ENCODE measurements around the gene ANKRD44.

ANKRD44 gene

GRCh38 chr2:197211881-197212342 is 98.7 kb downstream of the ANKRD44 start:
- DNase-seq = no peak
- in situ Hi-C loops (cut with HindIII; ENCODE audit: low pct_ligation_motif_present, low sequenced_read_pairs) = no loop called here

GRCh38 chr2:197210430-197210829 is 100.2 kb downstream of the ANKRD44 start:
- H3K27me3 ChIP-seq (replicated peaks) = no peaks in the 10 kb centered on the region
- in situ Hi-C loops (cut with HindIII; ENCODE audit: low pct_ligation_motif_present, low sequenced_read_pairs) = no loop called here
- H3K36me3 ChIP-seq (replicated peaks) = no peaks in the 10 kb centered on the region
- no peak overlapping the region for H3K4me3 ChIP-seq (ENCODE audit: low read depth, low read length)
- no peak overlapping the region for H3K27ac ChIP-seq
- no peak for TF ChIP-seq CTCF (IDR thresholded peaks at IDR 0.05; ENCODE audit: low read depth, low read length, missing control alignments)
- DNase-seq = no peak

More at GRCh38 chr2:197211881-197212342, 98.7 kb downstream of the ANKRD44 start:
- H3K27me3 ChIP-seq (replicated peaks) = no peaks in the 10 kb centered on the region
- TF ChIP-seq CTCF (IDR thresholded peaks at IDR 0.05; ENCODE audit: low read depth, low read length, missing control alignments) = no peak
- no peaks in the 10 kb centered on the region for H3K36me3 ChIP-seq (replicated peaks)
- H3K4me3 ChIP-seq (ENCODE audit: low read depth, low read length) = no peak overlapping the region
- no peak overlapping the region for H3K27ac ChIP-seq

GRCh38 chr2:197209742-197210408 is 100.7 kb downstream of the ANKRD44 start:
- Histone ChIP-seq H3K27me3 (replicated peaks) (no peaks in the 10 kb centered on the region), H3K36me3 (replicated peaks) (no peaks in the 10 kb centered on the region), H3K4me3 (ENCODE audit: low read depth, low read length) (no peak overlapping the region), H3K27ac (no peak overlapping the region)
- no peak for DNase-seq
- no peak for TF ChIP-seq CTCF (IDR thresholded peaks at IDR 0.05; ENCODE audit: low read depth, low read length, missing control alignments)
- in situ Hi-C loops (cut with HindIII; ENCODE audit: low pct_ligation_motif_present, low sequenced_read_pairs) = no loop called here

GRCh38 chr2:197209246-197209645 is 101.3 kb downstream of the ANKRD44 start:
- in situ Hi-C loops (cut with HindIII; ENCODE audit: low pct_ligation_motif_present, low sequenced_read_pairs) = no loop called here
- Histone ChIP-seq H3K27ac (no peak overlapping the region), H3K36me3 (replicated peaks) (no peaks in the 10 kb centered on the region), H3K4me3 (ENCODE audit: low read depth, low read length) (no peak overlapping the region), H3K27me3 (replicated peaks) (no peaks in the 10 kb centered on the region)
- DNase-seq = no peak
- no peak for TF ChIP-seq CTCF (IDR thresholded peaks at IDR 0.05; ENCODE audit: low read depth, low read length, missing control alignments)

GRCh38 chr2:197208841-197209240 is 101.7 kb downstream of the ANKRD44 start:
- no peak for DNase-seq
- no peak overlapping the region for H3K27ac ChIP-seq
- in situ Hi-C loops (cut with HindIII; ENCODE audit: low pct_ligation_motif_present, low sequenced_read_pairs) = no loop called here

More at GRCh38 chr2:197208841-197209240, 101.7 kb downstream of the ANKRD44 start:
- no peak for TF ChIP-seq CTCF (IDR thresholded peaks at IDR 0.05; ENCODE audit: low read depth, low read length, missing control alignments)
- Histone ChIP-seq H3K4me3 (ENCODE audit: low read depth, low read length) (no peak overlapping the region), H3K36me3 (replicated peaks) (no peaks in the 10 kb centered on the region), H3K27me3 (replicated peaks) (no peaks in the 10 kb centered on the region)

All from brain microvascular endothelial cell (primary cell).